GM19455 (cell line): ENCODE measurements around the gene MIPEP.
"Not testable (repeated sequence)": the region's sequence is repeated elsewhere in the genome, so short reads cannot be mapped to it uniquely, and the experiment has no call there.

Source experiments
- ATAC-seq: cut with Tn5 transposase; IDR thresholded peaks from one replicate; pipeline ENCODE4 v1.9.1; 2021; ENCODE audit not compliant: unreplicated experiment

Gene MIPEP

DNA sequence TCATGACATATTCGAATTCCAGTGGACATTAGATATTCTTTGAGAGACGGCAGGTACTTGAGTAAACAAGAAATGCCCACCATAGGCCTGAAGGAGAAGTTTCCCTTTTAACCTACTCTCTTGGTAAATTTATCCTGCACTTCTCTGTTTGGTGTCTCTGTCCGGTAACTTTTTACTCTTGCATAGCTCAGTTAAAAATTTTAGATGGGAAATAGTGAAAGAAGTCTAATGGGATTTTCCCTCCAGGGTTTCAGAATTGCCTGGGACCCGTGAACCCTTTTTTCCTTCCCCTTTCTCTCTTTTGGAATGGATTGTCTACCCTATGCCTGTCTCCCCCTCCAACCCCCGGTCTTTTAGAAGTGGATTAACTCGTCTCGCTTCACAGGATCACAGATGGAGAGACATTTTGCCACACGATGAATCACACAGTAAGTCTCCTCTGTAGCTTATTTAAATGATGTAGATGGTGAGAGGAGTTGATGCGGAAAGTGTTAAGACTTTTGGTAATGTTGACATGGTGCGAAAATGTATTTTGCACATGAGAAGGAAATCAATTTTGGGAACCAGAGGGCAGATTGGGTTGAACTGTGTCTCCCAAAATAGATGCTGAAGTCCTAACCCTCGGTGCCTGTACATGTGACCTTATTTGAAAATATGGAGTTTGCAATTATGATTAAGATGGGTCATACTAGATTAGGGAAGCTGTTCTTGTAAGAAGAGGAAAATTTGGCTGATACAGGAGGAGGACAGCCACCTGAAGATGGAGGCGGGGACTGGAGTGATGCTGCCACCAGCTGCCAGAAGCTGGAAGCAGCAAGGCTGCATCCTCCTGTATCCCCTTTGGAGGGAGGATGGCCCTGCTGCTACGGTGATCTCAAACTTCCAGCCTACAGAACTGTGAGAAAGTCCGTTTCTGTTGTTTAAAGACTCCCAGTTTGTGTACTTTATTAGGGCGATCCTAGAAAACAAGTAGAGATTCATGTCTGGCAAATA is 711 bp upstream of the MIPEP start:
- ATAC-seq: peak; percentile 15

- not testable (repeated sequence) for ATAC-seq
These were observed 4.8 kb downstream of the MIPEP start for GRCh38 chr13:23884361-23884760.

- no peak for ATAC-seq
These were observed 5.9 kb downstream of the MIPEP start for GRCh38 chr13:23883255-23883654.

- not testable (repeated sequence) for ATAC-seq
These were observed 7.8 kb downstream of the MIPEP start for GRCh38 chr13:23881402-23881800.

DNA sequence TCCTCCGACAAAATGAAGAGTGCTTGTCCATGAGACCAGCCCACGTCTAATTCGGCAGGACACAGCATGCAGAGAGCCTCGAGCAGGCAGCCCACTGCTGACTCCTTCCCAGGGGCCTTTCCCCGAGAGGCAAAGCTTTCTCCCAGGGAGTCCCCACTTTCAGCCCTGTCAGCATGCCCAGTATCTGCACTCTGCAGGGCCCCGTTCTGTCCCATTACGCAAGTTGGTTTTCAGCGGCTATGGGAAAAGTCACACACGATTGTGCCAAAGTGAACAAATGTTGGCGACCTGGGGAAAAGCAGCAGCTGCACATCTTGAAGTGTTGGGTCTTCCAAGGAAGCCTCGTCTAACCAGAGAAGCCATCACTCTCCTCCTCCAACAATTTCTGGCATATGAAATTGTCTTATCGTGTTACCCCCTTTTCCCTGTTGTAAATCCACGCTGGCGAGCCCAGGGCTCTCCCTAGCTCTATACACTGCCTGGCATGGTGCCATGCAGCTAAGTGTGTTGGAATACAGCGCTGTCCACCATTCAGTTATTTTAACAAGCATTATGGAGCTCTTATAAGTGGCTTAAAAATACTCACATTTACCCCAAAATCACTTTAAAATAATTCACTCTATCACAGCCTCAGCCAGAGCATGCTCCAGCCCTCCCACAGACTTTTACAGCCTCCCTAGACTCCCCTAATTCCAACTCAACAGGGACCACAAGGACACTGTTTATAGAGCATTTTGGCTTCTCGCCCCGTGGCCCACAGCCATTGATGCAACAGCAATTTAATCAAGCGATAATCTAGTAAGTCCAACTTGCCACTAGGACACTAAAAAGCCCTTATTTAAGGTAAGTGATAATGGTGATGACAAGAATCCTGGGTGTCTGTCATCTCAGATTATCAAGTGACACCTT is 8.5 kb downstream of the MIPEP start:
- ATAC-seq: not testable (repeated sequence)

- no peak for ATAC-seq
These were observed 11.9 kb downstream of the MIPEP start for GRCh38 chr13:23877286-23877685.

DNA sequence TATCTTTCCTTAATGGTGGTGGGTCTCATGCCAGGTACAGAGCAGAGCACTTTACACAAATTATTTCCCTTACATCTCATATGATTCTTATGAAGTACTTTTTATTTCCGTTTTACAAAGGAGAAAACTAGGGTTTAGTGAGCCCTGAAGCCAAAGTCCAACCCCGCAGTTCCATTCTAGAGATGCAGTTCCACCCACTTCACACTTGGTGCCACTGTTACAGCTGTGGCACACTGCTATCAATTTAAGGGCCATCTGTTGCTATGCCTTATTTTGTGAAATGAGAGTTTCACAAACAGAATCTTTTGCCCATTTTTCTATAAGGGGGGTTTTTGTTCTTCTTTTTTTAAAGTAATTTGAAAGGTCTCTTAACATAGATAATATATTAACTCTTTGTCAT is 12.9 kb downstream of the MIPEP start:
- ATAC-seq: no peak

DNA sequence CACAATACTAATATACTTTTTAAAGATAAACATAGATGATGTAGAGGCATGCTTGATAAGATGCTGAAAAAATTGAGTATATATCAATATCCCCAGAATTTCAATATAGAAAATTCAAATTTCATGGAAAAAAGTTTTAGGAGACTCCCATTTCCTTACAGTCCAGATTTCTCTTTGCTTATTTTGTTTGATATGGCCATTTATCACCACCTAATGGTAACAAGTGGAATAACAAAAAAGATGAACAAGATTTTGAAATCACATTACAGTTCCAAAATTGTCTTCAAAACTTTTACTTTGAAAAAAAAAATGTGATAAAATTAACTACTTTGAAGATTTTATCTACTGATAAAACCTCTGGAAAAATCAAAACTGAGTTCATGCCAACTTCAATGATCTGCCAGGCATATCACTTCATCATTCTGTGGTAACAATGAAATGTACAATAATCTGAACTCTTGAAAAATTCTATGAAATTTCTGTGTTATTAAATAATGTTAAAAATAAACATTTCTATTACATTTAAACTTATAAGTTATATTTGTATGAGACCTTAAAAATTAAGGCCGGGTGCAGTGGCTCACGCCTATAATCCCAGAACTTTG is 17.5 kb downstream of the MIPEP start:
- no peak for ATAC-seq

- ATAC-seq: no peak
These were observed 18.7 kb downstream of the MIPEP start for GRCh38 chr13:23870356-23871140.

DNA sequence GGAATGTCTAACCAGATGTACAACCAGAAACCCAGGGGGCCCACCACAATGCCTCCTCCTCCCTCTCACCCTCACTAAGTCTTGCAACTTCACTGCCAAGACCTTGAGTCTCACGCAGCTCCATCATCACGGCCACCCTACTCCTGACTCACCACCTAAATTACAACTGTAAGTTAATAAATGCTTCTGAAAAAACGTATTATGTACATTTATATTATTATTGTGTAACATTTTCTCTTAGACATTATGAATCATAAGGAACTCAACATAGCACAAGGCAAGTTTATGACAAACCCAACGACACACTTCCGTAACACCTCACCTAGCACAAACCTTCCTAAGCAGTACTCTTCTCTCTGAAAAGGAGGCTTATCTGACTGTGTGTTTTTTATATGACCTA is 20.7 kb downstream of the MIPEP start:
- no peak for ATAC-seq

- ATAC-seq: no peak
These were observed 22.1 kb downstream of the MIPEP start for GRCh38 chr13:23867027-23867491.

DNA sequence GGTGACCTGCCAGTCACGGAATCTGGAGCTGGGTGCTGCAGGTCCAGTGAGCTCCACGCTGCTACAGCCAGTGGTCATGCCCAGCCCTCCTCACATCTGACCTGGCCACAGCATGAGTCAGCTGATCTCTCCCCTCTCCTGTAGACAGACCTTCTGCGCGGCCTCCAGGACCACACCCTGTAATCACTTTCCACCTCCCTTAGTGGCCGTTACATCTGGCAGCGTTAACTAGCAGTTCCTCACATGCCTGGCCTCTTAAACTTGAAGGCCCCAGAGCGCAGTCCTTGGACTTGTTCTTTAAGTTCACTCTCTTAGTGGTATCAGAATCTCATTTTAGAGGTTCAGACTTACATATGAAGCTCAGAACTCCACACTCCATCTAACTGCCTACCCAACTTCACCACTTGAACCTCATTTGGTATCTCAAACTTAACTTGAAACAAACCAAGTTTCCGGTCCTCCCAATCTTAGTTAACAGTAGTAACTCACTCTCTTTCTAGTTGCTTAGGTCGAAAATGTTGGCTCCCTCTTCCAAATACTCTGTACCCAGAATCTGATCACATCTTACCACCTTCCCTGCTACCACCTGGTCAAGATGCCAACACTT is 22.7 kb downstream of the MIPEP start:
- ATAC-seq: no peak

DNA sequence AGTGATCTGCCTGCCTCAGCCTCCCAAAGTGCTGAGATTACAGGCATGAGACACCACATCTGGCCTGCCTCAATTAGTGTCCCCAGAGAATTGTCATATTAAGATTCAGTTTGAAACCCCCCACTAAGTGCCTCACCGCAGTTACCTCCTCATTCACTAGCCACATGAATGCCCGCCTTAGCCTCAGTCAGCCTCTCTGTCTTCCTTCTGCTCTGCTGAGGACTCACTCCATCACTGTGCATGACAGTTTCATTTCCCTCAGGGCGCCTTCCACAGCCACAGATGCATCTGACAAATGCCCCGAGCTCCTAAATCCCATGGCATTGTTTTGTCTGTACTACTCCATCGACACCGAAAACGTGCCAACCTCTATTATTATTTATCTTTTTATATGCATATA is 23.3 kb downstream of the MIPEP start:
- no peak for ATAC-seq

DNA sequence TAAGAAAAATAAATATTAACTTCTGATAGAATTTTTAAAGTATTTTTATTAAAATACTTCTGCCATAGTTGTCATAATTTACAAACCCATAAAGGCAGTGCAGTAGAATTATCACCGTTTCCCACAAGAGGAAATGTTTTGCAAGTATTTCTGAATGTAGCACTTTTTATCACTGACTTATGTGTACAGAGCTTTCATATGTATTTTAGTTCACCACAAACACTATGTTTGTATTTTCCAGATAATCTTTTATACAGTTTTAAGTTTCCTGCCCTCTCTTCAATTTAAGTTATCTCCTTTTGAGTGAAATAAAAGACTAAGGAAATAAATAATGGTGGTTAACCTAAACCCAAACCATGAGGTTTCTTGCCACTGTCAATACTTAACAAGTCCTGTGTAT is 24.2 kb downstream of the MIPEP start:
- ATAC-seq: no peak

GRCh38 chr13:23861310-23861709 is 27.9 kb downstream of the MIPEP start:
- no peak for ATAC-seq

DNA sequence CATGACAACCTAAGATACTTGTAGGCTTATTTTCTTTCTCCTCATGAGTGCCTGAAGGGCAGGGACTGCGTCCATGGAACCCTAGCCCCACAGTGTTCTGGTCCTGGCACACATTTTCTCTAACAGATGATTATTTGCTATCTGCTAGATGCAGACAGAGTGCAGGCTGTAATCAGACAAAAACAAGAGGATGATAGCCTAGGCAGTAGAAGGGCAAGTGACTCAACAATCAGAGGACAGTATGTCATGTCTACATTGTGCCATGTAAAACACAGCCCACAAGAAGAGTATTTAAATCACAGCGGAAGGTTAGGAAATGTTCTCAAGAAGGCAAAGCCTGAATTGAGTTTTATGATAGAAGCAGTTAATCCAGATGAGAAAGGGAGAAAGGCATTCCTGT is 29.3 kb downstream of the MIPEP start:
- ATAC-seq: no peak

DNA sequence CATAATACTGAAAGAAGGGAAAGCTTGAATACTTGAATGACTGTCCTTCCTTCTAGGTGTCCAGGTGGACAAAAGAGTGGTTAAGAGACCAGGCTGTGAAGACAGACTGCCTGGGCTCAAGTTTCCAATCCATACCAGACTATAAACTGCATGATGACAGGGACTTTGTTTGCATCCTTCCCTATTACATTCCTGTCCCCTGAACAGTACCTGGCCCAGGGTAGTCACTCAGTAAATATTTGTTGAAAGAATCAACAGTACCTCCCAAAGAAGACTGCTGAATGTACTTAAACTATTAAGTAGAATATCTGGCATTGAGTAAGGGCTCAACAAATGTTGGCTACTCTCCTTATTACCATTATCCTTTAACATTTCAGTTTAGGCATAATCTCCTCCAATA is 29.7 kb downstream of the MIPEP start:
- ATAC-seq: no peak

- no peak for ATAC-seq
These were observed 30.7 kb downstream of the MIPEP start for GRCh38 chr13:23858546-23858945.

GRCh38 chr13:23856008-23856750 is 33.0 kb downstream of the MIPEP start:
- ATAC-seq: no peak
